Stomach (tissue), 9 donors: ENCODE data around the gene CXXC1. TPM values are rescaled to one million over a fixed set of nuclear protein-coding genes. Genes with fewer than 3 reads are reported as not detected.

Source experiments
- DNase-seq, 2 donors: peaks; one replicate each; pipeline versions ENCODE4 v3.0.0 to v3.0.0-alpha.2; 2013 to 2019
- H3K27ac ChIP-seq, 5 donors: fragments of 200-600 bp in 4 of 5; sonication (generic) in 4 of 5; one replicate each; pipeline ENCODE4 v1.5.1; 2013 to 2019; ENCODE audit warnings: mild to moderate bottlenecking in 1 of 5, moderate library complexity in 1 of 5
- H3K27me3 ChIP-seq, 3 donors: fragments of 200-600 bp; sonication (generic); one replicate each; pipeline ENCODE4 v1.5.1; 2017 to 2019; ENCODE audit warnings: mixed run types in 1 of 3
- H3K36me3 ChIP-seq, 4 donors: fragments of 200-600 bp; sonication (generic); 1 replicate in 3 of 4; 2 replicates in 1 of 4; pipeline ENCODE4 v1.5.1; 2016 to 2019
- H3K4me1 ChIP-seq, 4 donors: fragments of 200-600 bp; sonication (generic); one replicate each; pipeline ENCODE4 v1.5.1; 2016 to 2019
- H3K4me3 ChIP-seq, 4 donors: fragments of 200-600 bp; sonication (generic) in 3 of 4; one replicate each; pipeline ENCODE4 v1.5.1; 2016 to 2019; ENCODE audit warnings: mild to moderate bottlenecking in 1 of 4
- H3K9me3 ChIP-seq, 4 donors: fragments of 200-600 bp; sonication (generic); one replicate each; pipeline ENCODE4 v1.5.1; 2016 to 2019
- EP300 ChIP-seq: sonication (generic); formaldehyde crosslinking; IDR thresholded peaks from one replicate; pipeline ENCODE4 v1.6.1; 2017; ENCODE audit warnings: antibody characterized with exemption
- POLR2A ChIP-seq, 4 donors: fragments of 450-650 bp; IDR thresholded peaks; one replicate each; pipeline ENCODE4 v1.6.1; 2016; ENCODE audit warnings: antibody characterized with exemption in 4 of 4, control low read depth in 2 of 4, mild to moderate bottlenecking in 1 of 4, moderate library complexity in 1 of 4
- POLR2AphosphoS5 ChIP-seq, 3 donors: sonication (generic); formaldehyde crosslinking; IDR thresholded peaks; one replicate each; pipeline ENCODE4 v1.6.1; 2016; ENCODE audit warnings: antibody characterized with exemption in 3 of 3
- WGBS, 5 donors: extraction: QIAGEN DNeasy Blood & Tissue Kit in 3 of 5; methylation state at CpG; one replicate each; pipeline versions ENCODE4 v1.1.5 to v1.1.7; 2013 to 2018; 5-methylcytosine and 5-hydroxymethylcytosine counted together
- intact Hi-C: fragments of 100-400 bp; cut with DNase I; formaldehyde crosslinking; loops from one replicate; pipeline ENCODE4 v1.15.1; 2023; ENCODE audit warnings: low total_unique reads
- polyA plus RNA-seq, 3 donors: library from polyadenylated mRNA; stranded (reverse); fragments of 200-250 nt; gene quantifications; one replicate each; pipeline ENCODE4 v1.2.3, GENCODE V29; 2013
- total RNA-seq, 5 donors: library from RNA; depleted of rRNA; stranded (reverse); fragments of >200 nt; gene quantifications; one replicate each; pipeline versions ENCODE4 v1.1.0 to v1.2.3, GENCODE V29; 2014 to 2016
- TF ChIP-seq, protein P1 (sequence below), 7 experiments: fragments of 450-650 bp in 4 of 7; fragments of 200-600 bp in 3 of 7; sonication (generic) in 3 of 7; IDR thresholded peaks; one replicate each; pipeline ENCODE4 v1.5.1; 2016 to 2019; ENCODE audit warnings: antibody characterized with exemption in 7 of 7, control low read depth in 2 of 7, mild to moderate bottlenecking in 1 of 7
- donor health status: healthy with polysubstance abuse.
- donor health status: Bipolar disorder and iron deficiency.
- donor health status: healthy.

CXXC1 gene
- total and polyA plus RNA-seq, 8 donors, result 31.9 to 195 (median 72.8) TPM

DNA sequence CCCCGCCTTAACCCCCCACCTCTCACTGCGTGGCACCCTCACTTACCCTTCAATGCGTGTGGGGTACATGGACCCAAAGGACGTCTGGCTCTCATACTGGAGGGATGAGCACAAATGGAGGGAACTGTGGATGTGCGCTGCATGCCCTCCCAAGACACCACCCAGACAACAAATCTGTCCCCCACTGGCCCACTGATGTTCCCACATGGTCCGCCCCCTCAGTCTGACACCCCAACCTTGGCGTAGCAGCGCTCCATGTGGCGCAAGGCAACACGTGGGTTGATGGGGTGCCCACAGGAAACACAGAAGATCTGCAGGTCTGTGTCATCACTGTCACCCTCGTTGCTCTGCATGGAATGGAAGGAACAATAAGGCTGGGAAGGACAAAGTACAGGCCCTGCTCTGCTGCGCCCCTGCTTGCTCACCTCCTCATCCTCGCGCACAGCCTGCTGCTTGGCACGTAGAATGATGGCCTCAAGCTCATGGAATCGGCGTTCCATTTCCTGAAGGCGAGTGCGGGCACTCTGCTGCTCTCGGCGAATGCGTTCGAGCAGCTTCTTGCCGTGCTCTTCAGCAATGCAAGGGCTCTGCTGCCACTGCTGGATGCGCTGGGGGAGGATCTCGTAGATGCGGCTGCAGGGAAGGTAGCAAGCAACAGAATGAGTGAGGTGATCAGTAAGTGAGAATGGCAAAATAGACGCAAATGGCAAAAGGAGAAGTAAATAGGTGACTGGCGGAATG, 3.9 kb downstream of the CXXC1 start:
- TF ChIP-seq, protein P1, sequence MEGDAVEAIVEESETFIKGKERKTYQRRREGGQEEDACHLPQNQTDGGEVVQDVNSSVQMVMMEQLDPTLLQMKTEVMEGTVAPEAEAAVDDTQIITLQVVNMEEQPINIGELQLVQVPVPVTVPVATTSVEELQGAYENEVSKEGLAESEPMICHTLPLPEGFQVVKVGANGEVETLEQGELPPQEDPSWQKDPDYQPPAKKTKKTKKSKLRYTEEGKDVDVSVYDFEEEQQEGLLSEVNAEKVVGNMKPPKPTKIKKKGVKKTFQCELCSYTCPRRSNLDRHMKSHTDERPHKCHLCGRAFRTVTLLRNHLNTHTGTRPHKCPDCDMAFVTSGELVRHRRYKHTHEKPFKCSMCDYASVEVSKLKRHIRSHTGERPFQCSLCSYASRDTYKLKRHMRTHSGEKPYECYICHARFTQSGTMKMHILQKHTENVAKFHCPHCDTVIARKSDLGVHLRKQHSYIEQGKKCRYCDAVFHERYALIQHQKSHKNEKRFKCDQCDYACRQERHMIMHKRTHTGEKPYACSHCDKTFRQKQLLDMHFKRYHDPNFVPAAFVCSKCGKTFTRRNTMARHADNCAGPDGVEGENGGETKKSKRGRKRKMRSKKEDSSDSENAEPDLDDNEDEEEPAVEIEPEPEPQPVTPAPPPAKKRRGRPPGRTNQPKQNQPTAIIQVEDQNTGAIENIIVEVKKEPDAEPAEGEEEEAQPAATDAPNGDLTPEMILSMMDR (IDR thresholded peaks at IDR 0.05), result no peak
- TF ChIP-seq POLR2A (IDR thresholded peaks at IDR 0.05) (no peak), POLR2AphosphoS5 (IDR thresholded peaks at IDR 0.05) (no peak), EP300 (no peak)
- Histone ChIP-seq H3K27ac (no peak overlapping the region), H3K9me3 (no peaks in the 10 kb centered on the region), H3K27me3 (no peaks in the 10 kb centered on the region), H3K4me3 (no peak overlapping the region), H3K4me1 (peaks cover 24 to 51% (median 45%) of the 10 kb centered on the region in 4 donors), H3K36me3 (peaks cover 27 to 53% (median 49%) of the 10 kb centered on the region in 4 donors)
- intact Hi-C loops, result no loop called here
- WGBS, 5 donors, result 89 to 93% (median 91%) methylated on average over 19 to 29 of the region's 29 CpGs
- no peak for DNase-seq

DNA sequence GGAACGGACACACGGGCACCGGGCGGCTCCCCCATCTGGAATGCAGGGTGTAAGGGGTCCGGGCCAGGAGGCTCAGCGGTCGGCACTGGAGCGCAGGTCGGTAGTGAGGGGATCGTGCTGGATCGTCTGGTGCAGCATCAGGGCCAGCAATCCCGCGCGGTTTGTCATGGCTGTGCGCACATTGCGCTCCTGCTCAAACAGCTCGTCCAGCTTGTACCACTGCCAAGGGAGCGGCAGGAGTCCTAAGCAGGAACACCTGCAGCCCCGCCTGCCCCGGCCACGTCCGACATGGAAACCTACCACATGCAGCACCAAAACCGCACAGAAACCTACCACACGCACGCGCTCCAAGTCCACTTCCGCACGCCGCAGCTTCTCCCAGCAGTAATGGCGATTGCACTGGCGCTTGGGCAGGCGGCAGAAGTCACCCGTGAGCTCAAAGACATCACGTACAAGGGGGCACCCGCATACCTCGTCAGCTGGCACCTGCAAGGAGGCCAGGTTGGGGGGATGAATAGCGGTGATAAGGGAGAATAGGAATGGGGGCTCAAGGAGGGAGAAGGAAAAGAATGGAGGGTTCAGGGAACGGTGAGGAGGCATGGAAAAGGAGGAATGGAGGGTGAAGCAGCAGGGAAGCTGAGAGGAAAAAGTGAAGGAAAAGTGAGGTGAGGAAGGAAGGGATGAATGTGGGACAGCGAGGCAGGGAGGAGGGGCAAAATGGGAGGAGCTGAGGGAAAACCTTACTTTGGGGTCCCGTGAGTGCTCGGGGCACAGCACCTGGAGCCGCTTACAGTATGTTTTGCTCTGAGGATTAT, 4.8 kb downstream of the CXXC1 start:
- Histone ChIP-seq H3K27ac (peak overlapping the region in 3 of 5 donors; percentile 95 to 96 (median 95)), H3K4me1 (peaks cover 24 to 60% (median 48%) of the 10 kb centered on the region in 4 donors), H3K36me3 (peaks cover 31 to 61% (median 56%) of the 10 kb centered on the region in 4 donors), H3K4me3 (peak overlapping the region in 1 of 4 donors; percentile 84), H3K27me3 (no peaks in the 10 kb centered on the region), H3K9me3 (no peaks in the 10 kb centered on the region)
- DNase-seq, result no peak
- WGBS, 5 donors, result 86 to 93% (median 89%) methylated on average over 42 of the region's 42 CpGs
- TF ChIP-seq EP300 (no peak), POLR2AphosphoS5 (IDR thresholded peaks at IDR 0.05) (no peak), POLR2A (IDR thresholded peaks at IDR 0.05) (no peak)
- TF ChIP-seq, protein P1 (IDR thresholded peaks at IDR 0.05), result no peak
- intact Hi-C loops, result no loop called here

DNA sequence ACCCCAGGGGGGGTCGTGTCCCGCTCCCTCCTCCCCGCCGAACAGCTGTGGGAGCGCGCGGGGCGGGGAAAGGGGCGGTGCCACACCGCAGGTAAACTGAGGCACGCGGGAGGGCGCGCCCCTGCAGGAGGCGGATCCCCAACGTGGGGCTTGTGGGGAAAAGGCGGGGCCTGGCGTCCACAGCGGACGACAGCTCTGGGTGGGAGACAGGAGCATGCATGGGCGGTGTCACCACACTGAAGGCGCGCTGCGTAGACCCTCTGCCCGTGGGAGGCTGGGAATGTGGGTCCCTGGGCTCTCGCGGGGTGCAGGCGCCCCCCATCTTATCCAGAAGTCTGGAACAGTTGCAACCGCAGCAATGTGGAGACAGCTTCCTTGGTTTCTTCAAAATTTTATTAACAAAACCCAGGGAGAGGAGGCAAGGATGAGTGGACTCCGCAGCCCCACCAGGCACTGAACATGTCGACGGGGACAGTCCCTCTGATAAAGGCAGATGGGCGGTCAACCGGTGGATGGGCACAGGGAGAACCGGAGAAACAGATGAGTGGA, 5.4 kb downstream of the CXXC1 start:
- 31 to 38% (median 35%) methylated on average over 32 to 35 of the region's 35 CpGs for WGBS, 5 donors

More for the DNA sequence above, 5.4 kb downstream of the CXXC1 start:
- TF ChIP-seq POLR2A (IDR thresholded peaks at IDR 0.05) (no peak), POLR2AphosphoS5 (IDR thresholded peaks at IDR 0.05) (no peak), EP300 (no peak)
- TF ChIP-seq, protein P1 (IDR thresholded peaks at IDR 0.05), result no peak
- no peak for DNase-seq
- Histone ChIP-seq H3K9me3 (no peaks in the 10 kb centered on the region), H3K4me3 (peak overlapping the region; percentile 82 to 96 (median 88)), H3K27ac (peak overlapping the region; percentile 89 to 96 (median 95)), H3K4me1 (peaks cover 24 to 63% (median 49%) of the 10 kb centered on the region in 4 donors), H3K36me3 (peaks cover 36 to 68% (median 61%) of the 10 kb centered on the region in 4 donors), H3K27me3 (no peaks in the 10 kb centered on the region)
- intact Hi-C loops, result no loop called here
